IPS-18c (cell line): ENCODE results near the gene TBC1D9.

Source experiments
- H3K4me3 ChIP-seq: 2 replicates; pipeline ENCODE4 v1.7.0; 2013; ENCODE audit warnings: low read depth, mild to moderate bottlenecking, low read length, moderate library complexity; ENCODE audit not compliant: insufficient read depth
- H3K9me3 ChIP-seq: one replicate; pipeline ENCODE4 v1.6.1; 2013; ENCODE audit warnings: mild to moderate bottlenecking, low read length, moderate library complexity; ENCODE audit not compliant: control insufficient read depth, insufficient read depth

TBC1D9 gene

GRCh38 chr4:140645614-140646412, 110.4 kb downstream of the TBC1D9 start:
- peaks cover 3% of the 10 kb centered on the region for H3K9me3 ChIP-seq
- H3K4me3 ChIP-seq: no peak overlapping the region

- no peak overlapping the region for H3K4me3 ChIP-seq
- H3K9me3 ChIP-seq: peaks cover 3% of the 10 kb centered on the region
Observed at GRCh38 chr4:140645196-140645595, 111.0 kb downstream of the TBC1D9 start.

DNA sequence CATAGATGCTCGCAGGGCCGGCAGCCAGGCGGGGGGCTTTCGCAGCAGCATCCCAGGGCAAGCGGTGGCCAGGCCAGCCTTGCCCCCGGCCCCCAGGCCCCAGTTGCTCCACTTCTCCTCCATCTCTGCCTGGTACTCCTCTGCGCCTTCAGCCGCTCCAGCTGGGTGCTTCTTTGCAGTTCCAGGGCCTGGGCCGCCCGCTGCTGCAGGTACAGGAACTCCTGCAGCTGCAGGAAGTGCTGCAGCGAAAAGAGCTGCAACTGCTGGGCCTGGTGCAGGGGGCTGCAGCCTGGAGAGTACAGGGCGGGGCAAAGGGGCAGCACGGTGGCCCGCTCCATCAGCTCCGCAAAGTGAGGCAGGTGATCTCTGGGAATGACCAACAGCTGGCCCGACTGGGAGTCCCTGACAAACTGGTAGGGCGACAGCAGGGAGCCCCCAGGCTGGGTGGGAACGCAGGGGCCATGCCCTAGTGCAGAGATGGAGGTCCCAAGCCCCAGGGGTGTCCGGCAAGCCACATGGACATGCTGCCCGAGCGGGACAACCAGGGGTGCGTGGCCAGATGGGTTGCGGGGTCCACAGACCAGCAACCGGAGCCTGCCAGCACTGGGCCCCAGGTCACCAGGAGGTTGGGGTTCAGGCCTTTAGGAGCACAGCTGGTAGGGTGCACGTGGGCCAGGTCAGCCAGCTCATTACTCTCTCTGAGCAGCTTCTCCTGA, 111.6 kb downstream of the TBC1D9 start:
- Histone ChIP-seq H3K4me3 (no peak overlapping the region), H3K9me3 (peaks cover 3% of the 10 kb centered on the region)

DNA sequence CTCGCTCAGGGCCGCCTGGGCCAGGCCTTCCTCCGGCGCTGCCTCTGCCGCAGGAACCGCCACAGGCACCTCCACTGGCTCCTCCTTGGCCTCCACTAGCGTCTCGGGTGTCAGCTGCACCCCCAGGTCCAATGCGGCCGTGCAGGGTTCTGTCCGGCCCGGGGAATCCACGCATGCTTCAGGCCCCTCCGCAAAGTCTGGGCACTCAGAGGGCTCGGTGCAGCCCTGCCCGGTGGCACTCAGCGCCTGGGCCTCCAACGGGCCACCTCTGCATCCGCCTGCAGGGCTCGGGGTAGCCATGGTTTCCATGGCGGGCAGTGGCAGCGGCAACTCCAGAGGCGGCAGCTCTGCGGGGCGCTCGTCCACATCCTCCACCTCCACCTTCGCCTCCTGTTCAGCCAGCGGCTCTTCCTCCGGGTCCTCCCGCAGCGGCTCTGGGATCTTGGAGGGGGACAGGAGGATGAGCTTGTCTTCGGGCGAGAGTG, 112.6 kb downstream of the TBC1D9 start:
- H3K9me3 ChIP-seq: peaks cover 3% of the 10 kb centered on the region

DNA sequence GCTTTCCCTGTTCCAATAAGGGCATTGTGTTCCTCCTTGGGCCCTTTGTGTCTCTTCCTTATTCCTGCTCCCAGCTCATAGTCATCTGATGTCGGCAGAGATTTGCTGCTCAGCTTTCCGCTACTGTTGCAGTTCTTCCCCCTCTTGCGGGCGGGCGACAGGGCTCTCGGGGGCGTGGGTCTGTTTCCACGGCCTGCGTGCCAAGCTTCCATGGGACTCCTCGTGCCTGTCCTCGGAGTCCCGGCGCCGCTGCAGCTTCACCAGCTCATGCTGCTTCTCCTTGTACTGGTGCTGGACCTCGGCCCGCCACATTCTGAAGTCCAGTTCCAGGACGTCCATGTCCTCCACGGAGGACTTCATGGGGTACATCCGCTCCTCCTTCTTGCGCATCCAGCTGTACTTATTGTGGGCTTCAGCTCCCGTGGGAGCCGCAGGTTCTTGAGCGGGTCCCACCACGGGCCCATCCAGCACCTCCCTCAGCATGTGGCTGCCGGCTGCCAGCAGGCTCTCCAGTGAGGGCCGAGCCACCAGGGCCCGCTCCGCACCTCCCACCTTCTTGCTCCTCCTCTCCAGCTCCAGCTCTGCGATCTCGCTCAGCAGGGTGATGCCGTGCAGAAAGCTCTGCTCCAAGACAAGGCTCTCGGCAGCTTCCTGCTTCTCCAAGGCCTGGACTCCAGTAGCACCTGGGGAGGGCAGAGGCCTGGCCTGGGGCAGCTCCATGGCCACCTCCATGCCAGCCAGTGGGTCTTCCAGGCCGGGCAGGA, 113.3 kb downstream of the TBC1D9 start:
- Histone ChIP-seq H3K9me3 (peaks cover 3% of the 10 kb centered on the region), H3K4me3 (no peak overlapping the region)

More for the DNA sequence above, 112.6 kb downstream of the TBC1D9 start:
- no peak overlapping the region for H3K4me3 ChIP-seq

- Histone ChIP-seq H3K9me3 (peaks cover 3% of the 10 kb centered on the region), H3K4me3 (no peak overlapping the region)
Observed at GRCh38 chr4:140641789-140642439, 114.3 kb downstream of the TBC1D9 start.

GRCh38 chr4:140641105-140641555, 115.1 kb downstream of the TBC1D9 start:
- Histone ChIP-seq H3K9me3 (peaks cover 3% of the 10 kb centered on the region), H3K4me3 (no peak overlapping the region)

DNA sequence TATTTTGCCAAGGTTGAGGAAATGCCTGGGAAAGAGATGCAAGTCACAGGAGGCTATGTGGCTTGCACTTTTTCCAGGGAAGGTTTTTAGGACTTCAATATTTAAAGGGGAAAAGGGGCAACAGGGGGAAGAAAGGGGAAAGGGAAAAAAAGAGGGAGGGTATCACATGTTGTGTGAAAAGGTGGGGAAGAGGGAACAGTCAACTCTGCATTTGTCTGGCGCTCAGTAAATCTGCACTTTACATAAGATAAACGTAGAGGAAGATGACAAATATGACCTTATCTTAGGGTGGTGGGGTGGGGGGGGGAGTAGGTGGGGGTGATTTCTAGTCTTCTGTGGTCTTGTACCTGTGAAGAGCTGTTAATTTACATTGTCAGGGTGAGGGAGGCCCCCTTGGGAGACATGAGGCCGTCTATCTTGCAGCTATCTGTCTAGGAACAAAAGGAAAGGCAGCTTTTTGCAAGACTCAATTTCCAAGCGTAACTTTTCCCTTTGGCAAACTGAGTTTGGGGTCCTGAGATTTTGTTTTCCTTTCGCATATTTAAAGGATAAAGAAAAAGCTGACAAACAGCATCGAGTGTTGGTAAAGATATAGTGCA, 115.9 kb downstream of the TBC1D9 start:
- H3K9me3 ChIP-seq: peaks cover 3% of the 10 kb centered on the region
- no peak overlapping the region for H3K4me3 ChIP-seq

GRCh38 chr4:140639066-140639465, 117.1 kb downstream of the TBC1D9 start:
- Histone ChIP-seq H3K9me3 (peaks cover 3% of the 10 kb centered on the region), H3K4me3 (no peak overlapping the region)

DNA sequence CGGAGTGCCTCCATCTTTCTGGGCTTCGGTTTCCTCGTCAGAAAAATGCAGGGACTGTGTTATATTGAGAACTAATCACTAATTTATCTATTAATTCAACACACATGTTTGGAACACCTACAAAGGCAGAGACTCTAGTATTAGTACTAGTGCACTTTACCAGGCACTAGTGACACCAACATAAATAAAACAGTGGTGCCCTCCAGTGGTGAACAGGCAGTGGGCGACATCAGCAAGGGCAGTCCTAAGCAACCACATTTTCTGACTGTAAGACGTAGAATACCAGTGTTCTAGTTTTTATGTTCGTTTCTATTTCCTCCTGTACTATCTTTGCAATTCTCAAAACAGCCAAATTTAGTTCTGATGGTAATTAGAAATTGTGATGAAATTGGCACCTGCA, 118.3 kb downstream of the TBC1D9 start:
- Histone ChIP-seq H3K4me3 (no peak overlapping the region), H3K9me3 (peaks cover 3% of the 10 kb centered on the region)

DNA sequence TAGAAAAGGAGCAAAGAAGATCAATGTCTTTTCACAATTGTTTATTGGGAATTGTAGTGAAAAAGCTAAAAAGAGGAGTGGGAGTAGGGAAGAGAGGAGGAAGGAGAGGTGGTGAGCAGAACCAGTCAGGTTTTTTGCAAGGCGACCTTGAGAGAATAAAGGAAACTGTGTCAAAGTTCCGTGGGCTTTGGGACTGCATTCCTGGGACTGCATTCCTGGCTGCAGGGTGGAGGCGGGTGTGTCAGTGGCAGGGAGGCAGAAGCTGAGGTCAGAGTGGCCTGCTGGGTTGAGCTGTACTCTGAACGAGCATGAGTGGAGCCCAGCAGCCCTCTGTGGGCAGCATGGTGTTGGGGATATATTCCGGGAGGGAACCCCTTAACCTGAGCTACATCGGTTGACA, 120.6 kb downstream of the TBC1D9 start:
- Histone ChIP-seq H3K4me3 (no peak overlapping the region), H3K9me3 (no peaks in the 10 kb centered on the region)

DNA sequence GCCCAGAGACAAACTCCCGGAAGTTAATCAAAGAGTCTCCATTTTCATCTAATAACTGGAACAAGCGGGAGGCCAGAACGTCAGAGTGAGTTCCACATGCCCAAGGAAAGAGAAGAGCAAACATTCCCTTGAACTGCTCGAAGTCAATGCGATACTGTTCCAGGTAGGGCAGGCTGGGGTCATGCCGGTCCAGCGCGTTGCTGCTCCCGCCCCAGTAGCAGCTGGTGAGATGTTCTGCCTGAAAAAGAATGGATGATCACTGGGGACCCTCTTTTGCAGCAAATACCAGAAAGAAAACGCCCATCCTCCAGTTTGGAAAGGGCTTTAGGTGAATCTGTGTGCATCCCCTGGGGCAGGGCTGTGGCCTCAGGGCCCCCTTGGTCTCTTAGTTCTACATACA, 122.2 kb downstream of the TBC1D9 start:
- Histone ChIP-seq H3K4me3 (no peak overlapping the region), H3K9me3 (no peaks in the 10 kb centered on the region)

DNA sequence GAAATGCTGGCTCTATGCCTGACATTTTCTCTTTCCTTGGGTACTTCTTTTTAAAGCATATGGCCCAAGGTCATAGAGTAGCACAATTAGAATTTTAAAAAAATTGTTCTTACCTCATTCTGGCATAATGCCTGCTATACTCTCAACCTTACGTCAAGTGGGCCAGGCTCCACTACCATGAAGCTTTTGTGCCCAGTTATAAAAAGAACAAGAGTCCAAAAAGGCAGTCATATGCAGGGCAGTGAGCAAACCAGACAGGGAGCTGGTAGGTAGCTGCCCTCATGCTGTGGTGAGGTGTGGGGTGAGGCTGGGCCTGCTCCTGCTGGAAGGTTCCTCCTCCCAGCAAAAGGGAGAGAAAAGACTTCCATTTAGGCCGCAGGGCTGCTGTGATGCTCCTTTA, 123.1 kb downstream of the TBC1D9 start:
- Histone ChIP-seq H3K4me3 (no peak overlapping the region), H3K9me3 (no peaks in the 10 kb centered on the region)

DNA sequence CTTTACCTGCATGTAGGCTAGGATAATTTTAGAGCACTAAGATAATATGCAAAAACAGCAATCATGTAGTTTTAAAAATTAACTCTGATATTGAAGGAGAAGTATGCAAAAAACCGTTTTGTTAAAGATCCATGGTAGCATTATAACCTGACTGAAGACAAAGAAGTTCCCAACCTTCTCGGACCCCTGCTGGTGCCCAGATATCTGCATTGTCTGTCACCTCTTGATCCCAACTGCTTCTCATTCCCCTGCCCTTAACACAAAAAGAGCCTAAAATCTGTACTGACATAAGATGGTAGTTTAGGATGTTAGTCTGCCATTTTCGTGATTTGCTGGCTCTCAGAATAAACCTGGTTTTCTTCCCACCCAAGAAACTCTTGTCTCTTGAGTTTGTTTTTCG, 125.9 kb downstream of the TBC1D9 start:
- H3K9me3 ChIP-seq: no peaks in the 10 kb centered on the region
- H3K4me3 ChIP-seq: no peak overlapping the region

DNA sequence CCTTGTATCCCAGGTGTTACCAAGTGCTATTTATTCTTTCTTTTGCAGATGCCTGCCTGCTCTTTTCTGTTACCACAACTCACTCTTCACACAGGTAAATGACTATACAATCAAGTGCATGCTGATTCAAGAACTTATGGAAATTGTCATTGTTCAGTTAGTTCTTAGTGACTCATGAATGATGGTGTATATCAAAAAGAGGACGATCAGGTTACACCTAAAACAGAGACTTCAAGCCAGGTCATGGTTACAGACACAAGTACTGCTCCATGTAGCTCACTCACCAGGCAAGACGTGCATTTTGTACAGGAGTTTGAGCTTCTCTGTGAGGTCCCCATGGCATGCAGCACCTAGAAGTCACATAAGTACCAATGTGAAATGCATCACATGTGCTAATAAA, 128.2 kb downstream of the TBC1D9 start:
- no peaks in the 10 kb centered on the region for H3K9me3 ChIP-seq
- H3K4me3 ChIP-seq: no peak overlapping the region

DNA sequence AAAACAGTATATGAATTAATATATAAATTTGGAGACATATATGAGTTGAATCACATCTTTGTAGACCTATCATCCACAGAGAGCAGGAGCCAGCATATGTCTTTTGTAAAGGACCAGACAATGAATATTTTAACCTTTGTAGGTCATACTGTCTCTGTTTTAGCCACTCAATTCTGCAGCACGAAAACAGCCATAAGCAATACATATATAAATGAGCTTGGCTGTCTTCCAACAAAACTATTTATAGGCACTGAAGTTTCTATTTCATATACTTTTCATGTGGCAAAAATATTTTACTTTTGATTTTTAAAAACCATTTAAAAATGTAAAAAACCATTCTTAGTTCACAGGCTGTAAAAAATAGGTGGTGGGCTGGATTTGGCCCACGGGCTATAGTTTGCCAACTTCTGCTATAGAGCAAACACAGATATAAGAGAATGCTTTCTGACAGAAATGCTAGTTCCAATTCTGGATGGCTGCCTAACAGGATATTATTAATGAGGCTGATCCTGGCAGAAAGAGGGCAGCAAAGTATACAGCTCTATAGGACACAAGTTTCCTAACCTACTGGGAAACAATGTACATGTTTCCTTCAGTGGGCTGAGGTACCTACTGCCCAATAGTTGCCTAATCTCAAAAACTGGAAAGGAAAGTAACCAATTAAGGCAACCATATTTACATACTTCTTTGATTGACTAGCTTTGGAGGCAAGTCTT, 129.4 kb downstream of the TBC1D9 start:
- Histone ChIP-seq H3K9me3 (no peaks in the 10 kb centered on the region), H3K4me3 (no peak overlapping the region)
